K562 (cell line): ENCODE data around the gene RABGAP1. TPM values are rescaled to one million over a fixed set of nuclear protein-coding genes. Genes with fewer than 3 reads are reported as not detected.

ENCODE experiments used
- ATAC-seq: fragments of 200-7000 bp; cut with Tn5 transposase; 3 replicates; pipeline ENCODE4 v1.9.1; 2020; ENCODE audit warnings: moderate library complexity
- BruUV-seq: library from RNA; stranded (reverse); fragments of 400-500 nt; replicated peaks from 2 replicates; lab custom pipeline; 2021; lab: Mats Ljungman, UMichigan
- CTCF ChIA-PET: fragments of 300-600 bp; formaldehyde crosslinking; extraction: SDS; loops from one replicate; lab custom pipeline; 2021; ENCODE audit warnings: low intra/inter-chr PET ratio; lab: Yijun Ruan, JAX
- POLR2A ChIA-PET: fragments of 300-600, 350-650 bp; sonication (Branson Sonifier 250); formaldehyde crosslinking; extraction: SDS; loops from one replicate; lab custom pipeline; 2021; ENCODE audit warnings: antibody characterized with exemption, inconsistent platforms; lab: Yijun Ruan, JAX
- DNase-seq, 4 experiments: peaks; one replicate each; pipeline versions ENCODE4 v3.0.0 to v3.0.0-alpha.2; 2011 to 2018; ENCODE audit warnings: low spot score in 3 of 4, mixed read lengths in 3 of 4; ENCODE audit errors: extremely low read depth in 1 of 4
- FAIRE-seq: peaks from 2 replicates; lab custom pipeline; 2011; peaks lifted over from hg19 to GRCh38; lab: Jason Lieb, UNC
- H2AFZ ChIP-seq: 2 replicates; pipeline ENCODE4 v1.6.0; 2011; ENCODE audit warnings: low read depth, low read length, control low read depth, inconsistent platforms
- H3K27ac ChIP-seq: fragments of 200-600 bp; 3 replicates; pipeline ENCODE4 v1.8.0; 2011; ENCODE audit warnings: low read depth, mild to moderate bottlenecking, control low read depth, inconsistent platforms, low read length, moderate library complexity, mixed read lengths; ENCODE audit errors: extremely low read depth
- H3K27me3 ChIP-seq, 2 experiments: fragments of 300-600 bp in 1 of 2; 2 replicates in 1 of 2; 3 replicates in 1 of 2; pipeline versions ENCODE4 v1.6.0 to v1.8.0; 2011; ENCODE audit warnings: inconsistent platforms in 2 of 2, low read length in 2 of 2, mild to moderate bottlenecking in 1 of 2, mixed read lengths in 1 of 2, moderate library complexity in 1 of 2; ENCODE audit not compliant: control insufficient read depth in 2 of 2, insufficient read depth in 2 of 2
- H3K36me3 ChIP-seq: fragments of 300-600 bp; 3 replicates; pipeline ENCODE4 v1.8.0; 2011; ENCODE audit warnings: mild to moderate bottlenecking, low read length, inconsistent platforms; ENCODE audit not compliant: control insufficient read depth, insufficient read depth
- H3K4me1 ChIP-seq, 2 experiments: fragments of 200-600 bp in 1 of 2; replicated peaks in 1 of 2; 2 replicates in 1 of 2; 3 replicates in 1 of 2; pipeline versions ENCODE4 v1.5.1 to v1.8.0; 2011; ENCODE audit warnings: inconsistent platforms in 2 of 2, low read length in 2 of 2, mild to moderate bottlenecking in 1 of 2, mixed read lengths in 1 of 2, moderate library complexity in 1 of 2; ENCODE audit not compliant: control insufficient read depth in 2 of 2, insufficient read depth in 2 of 2
- H3K4me2 ChIP-seq: 2 replicates; pipeline ENCODE4 v1.6.1; 2011; ENCODE audit warnings: low read length, control low read depth, inconsistent platforms, mixed read lengths; ENCODE audit not compliant: insufficient read depth
- H3K4me3 ChIP-seq: fragments of 200-600 bp; sonication (generic), shearing (Covaris generic); 2 replicates; pipeline ENCODE4 v1.5.1; 2016; ENCODE audit warnings: control low read depth, inconsistent platforms
- H3K79me2 ChIP-seq: fragments of 200-600 bp; 3 replicates; pipeline ENCODE4 v1.8.0; 2011; ENCODE audit warnings: low read length, inconsistent platforms; ENCODE audit not compliant: control insufficient read depth, insufficient read depth
- H3K9ac ChIP-seq, 2 experiments: 2 replicates each; pipeline versions ENCODE4 v1.6.0 to v1.6.1; 2011; ENCODE audit warnings: low read depth in 2 of 2, low read length in 2 of 2, control low read depth in 1 of 2, inconsistent platforms in 1 of 2, mild to moderate bottlenecking in 1 of 2, mixed read lengths in 1 of 2; ENCODE audit not compliant: insufficient read depth in 1 of 2
- H3K9me1 ChIP-seq: one replicate; pipeline ENCODE4 v1.6.0; 2011; ENCODE audit warnings: inconsistent platforms, mild to moderate bottlenecking, low read length, moderate library complexity; ENCODE audit not compliant: control insufficient read depth, insufficient read depth
- H3K9me3 ChIP-seq: replicated peaks from 2 replicates; pipeline ENCODE4 v1.5.1; 2011; ENCODE audit warnings: low read depth, low read length, inconsistent platforms; ENCODE audit not compliant: control insufficient read depth, insufficient read depth
- H4K20me1 ChIP-seq: replicated peaks from 2 replicates; pipeline ENCODE4 v1.6.1; 2011; ENCODE audit warnings: low read length, inconsistent platforms, mixed read lengths; ENCODE audit not compliant: control insufficient read depth, insufficient read depth
- BRD4 ChIP-seq: fragments of 200-600 bp; sonication (generic); IDR thresholded peaks from 2 replicates; pipeline ENCODE4 v1.6.1; 2017; ENCODE audit warnings: inconsistent platforms
- GABPA ChIP-seq: fragments of 200-800 bp; sonication (Bioruptor generic); conservative IDR thresholded peaks from 2 replicates; pipeline ENCODE4 v1.6.1; 2016; ENCODE audit warnings: low read depth, missing genetic modification characterization, missing compliant biosample characterization
- ILF3 ChIP-seq: fragments of 450-650 bp; IDR thresholded peaks from 2 replicates; pipeline ENCODE4 v1.6.1; 2018; ENCODE audit warnings: antibody characterized with exemption, mild to moderate bottlenecking, moderate library complexity, borderline replicate concordance
- MAFK ChIP-seq: IDR thresholded peaks from 2 replicates; pipeline ENCODE4 v1.6.1; 2011; ENCODE audit warnings: low read length, improper control_type of control experiment
- NRF1 ChIP-seq, 2 experiments: fragments of 450-650 bp; IDR thresholded peaks in 1 of 2; conservative IDR thresholded peaks in 1 of 2; 2 replicates each; pipeline ENCODE4 v1.6.1; 2014; ENCODE audit warnings: mild to moderate bottlenecking in 2 of 2
- RBM39 ChIP-seq: fragments of 200-400 bp; formaldehyde crosslinking; optimal IDR thresholded peaks from 2 replicates; pipeline ENCODE3; 2018; ENCODE audit warnings: low read depth, low read length
- TCF3 ChIP-seq: sonication (generic); formaldehyde crosslinking; IDR thresholded peaks from 2 replicates; pipeline ENCODE4 v1.4.0; 2020; ENCODE audit warnings: mild to moderate bottlenecking, missing genetic modification reagents
- YBX1 ChIP-seq: fragments of 450-650 bp; IDR thresholded peaks from 2 replicates; pipeline ENCODE4 v1.7.1; 2016; ENCODE audit warnings: mild to moderate bottlenecking
- ZFP36 ChIP-seq: fragments of 150-350 bp; IDR thresholded peaks from 2 replicates; pipeline ENCODE4 v1.6.1; 2018; ENCODE audit warnings: low read length, low read depth; ENCODE audit not compliant: partially characterized antibody
- ZNF395 ChIP-seq: fragments of 200-800 bp; sonication (Bioruptor generic); IDR thresholded peaks from 2 replicates; pipeline ENCODE4 v1.6.1; 2017; ENCODE audit warnings: missing genetic modification characterization, missing compliant biosample characterization
- ZNF695 ChIP-seq: fragments of 450-650 bp; formaldehyde crosslinking; IDR thresholded peaks from 2 replicates; pipeline ENCODE4 v1.4.0; 2020; ENCODE audit warnings: mild to moderate bottlenecking, moderate library complexity
- in situ Hi-C: fragments of 300-500 bp; cut with MboI; formaldehyde crosslinking; loops from 4 replicates; pipeline ENCODE4 v1.15.0; 2018; ENCODE audit warnings: inconsistent platforms, mixed read lengths
- intact Hi-C: fragments of 100-400 bp; cut with micrococcal nuclease; formaldehyde crosslinking; loops from 2 replicates; pipeline ENCODE4 v1.14.2; 2022
- polyA plus RNA-seq, 8 experiments: library from polyadenylated mRNA; depleted of rRNA in 4 of 8; stranded (reverse) in 5 of 8; unstranded in 3 of 8; fragments of >200 nt; fragmentation: Nextera tagmentation in 2 of 8; fragmentation: Illumina TruSeq in 1 of 8; extraction: Ambion mirVana in 2 of 8; extraction: Trizol in 1 of 8; gene quantifications; 2 replicates each; pipeline versions ENCODE4 v1.2.1 to v1.2.3, GENCODE V29; 2011 to 2014; ENCODE audit warnings: inconsistent platforms in 1 of 8, missing spikeins in 1 of 8
- total RNA-seq, 7 experiments: library from RNA; depleted of rRNA in 6 of 7; stranded (reverse); fragments of >200 nt in 6 of 7; fragmentation: Illumina TruSeq in 2 of 7; extraction: Trizol in 2 of 7; gene quantifications; 2 replicates each; pipeline versions ENCODE4 v1.2.1 to v1.2.3, GENCODE V29; 2011 to 2021; ENCODE audit warnings: low replicate concordance in 1 of 7
- TF ChIP-seq, protein P1 (sequence below): fragments of 450-650 bp; formaldehyde crosslinking; IDR thresholded peaks from 2 replicates; pipeline ENCODE4 v1.4.0; 2022; ENCODE audit warnings: mild to moderate bottlenecking, moderate library complexity
- TF ChIP-seq, protein P2 (sequence below): fragments of 450-650 bp; IDR thresholded peaks from 2 replicates; pipeline ENCODE4 v1.6.1; 2017; ENCODE audit warnings: mild to moderate bottlenecking, moderate library complexity

The RABGAP1 gene
- total and polyA plus RNA-seq, 9 of the 15 experiments (the other 6 are each of a cell fraction or from before 2014, with no cell fraction given) = 1.5 to 22.7 (median 13.1) TPM

DNA sequence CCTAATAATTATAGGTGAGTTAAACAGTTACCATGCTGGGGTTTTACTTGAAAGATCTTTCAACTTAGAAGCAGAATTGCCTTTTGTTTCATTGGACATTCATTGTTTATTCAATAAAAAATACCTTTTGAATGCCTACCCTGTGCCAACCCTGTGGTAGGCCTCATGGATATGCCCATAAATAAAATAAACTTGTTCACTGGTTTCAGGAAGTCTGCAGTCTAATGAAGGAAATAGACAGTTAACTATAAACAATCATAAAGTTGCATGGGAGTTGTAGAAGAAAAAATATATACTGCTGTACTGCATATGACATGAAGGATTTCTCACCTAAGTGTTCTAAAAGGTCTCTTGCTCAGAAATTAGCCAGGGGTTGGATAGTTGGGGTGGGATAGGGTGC is 87.3 kb downstream of the RABGAP1 start:
- H2AFZ ChIP-seq = no peak overlapping the region
- in situ Hi-C loops = no loop called here
- DNase-seq (no peak), FAIRE-seq (no peak), ATAC-seq (no peak)
- no peaks in the 10 kb centered on the region for H3K9me1 ChIP-seq
- H3K4me3 ChIP-seq = no peak overlapping the region
- H4K20me1 ChIP-seq = no peaks in the 10 kb centered on the region
- ChIA-PET POLR2A (no interaction called here), CTCF (interaction anchor here (0.6 kb wide), 1 partner anchor 322 kb away, joined by 3 read pairs; no protein-coding TSS in a partner anchor)
- intact Hi-C loops = no loop called here
- no peaks in the 10 kb centered on the region for H3K79me2 ChIP-seq
- H3K27me3 ChIP-seq = no peaks in the 10 kb centered on the region
- TF ChIP-seq MAFK (no peak), ZNF395 (CRISPR knock-in tag) (no peak), RBM39 (no peak), ZFP36 (no peak), YBX1 (no peak), GABPA (tag) (no peak), NRF1 (conservative IDR thresholded peaks at IDR 0.05 in 1 of 2, IDR thresholded peaks at IDR 0.05 in 1 of 2) (no peak), ILF3 (no peak), TCF3 (no peak), ZNF695 (CRISPR knock-in tag) (no peak), BRD4 (no peak)
- TF ChIP-seq, protein P1, sequence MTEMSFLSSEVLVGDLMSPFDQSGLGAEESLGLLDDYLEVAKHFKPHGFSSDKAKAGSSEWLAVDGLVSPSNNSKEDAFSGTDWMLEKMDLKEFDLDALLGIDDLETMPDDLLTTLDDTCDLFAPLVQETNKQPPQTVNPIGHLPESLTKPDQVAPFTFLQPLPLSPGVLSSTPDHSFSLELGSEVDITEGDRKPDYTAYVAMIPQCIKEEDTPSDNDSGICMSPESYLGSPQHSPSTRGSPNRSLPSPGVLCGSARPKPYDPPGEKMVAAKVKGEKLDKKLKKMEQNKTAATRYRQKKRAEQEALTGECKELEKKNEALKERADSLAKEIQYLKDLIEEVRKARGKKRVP = no peak
- TF ChIP-seq, protein P2, sequence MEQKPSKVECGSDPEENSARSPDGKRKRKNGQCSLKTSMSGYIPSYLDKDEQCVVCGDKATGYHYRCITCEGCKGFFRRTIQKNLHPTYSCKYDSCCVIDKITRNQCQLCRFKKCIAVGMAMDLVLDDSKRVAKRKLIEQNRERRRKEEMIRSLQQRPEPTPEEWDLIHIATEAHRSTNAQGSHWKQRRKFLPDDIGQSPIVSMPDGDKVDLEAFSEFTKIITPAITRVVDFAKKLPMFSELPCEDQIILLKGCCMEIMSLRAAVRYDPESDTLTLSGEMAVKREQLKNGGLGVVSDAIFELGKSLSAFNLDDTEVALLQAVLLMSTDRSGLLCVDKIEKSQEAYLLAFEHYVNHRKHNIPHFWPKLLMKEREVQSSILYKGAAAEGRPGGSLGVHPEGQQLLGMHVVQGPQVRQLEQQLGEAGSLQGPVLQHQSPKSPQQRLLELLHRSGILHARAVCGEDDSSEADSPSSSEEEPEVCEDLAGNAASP = no peak
- no peak overlapping the region for H3K9ac ChIP-seq
- H3K4me2 ChIP-seq = no peak overlapping the region
- BruUV-seq = no TSS peak
- H3K9me3 ChIP-seq = no peaks in the 10 kb centered on the region
- no peaks in the 10 kb centered on the region for H3K4me1 ChIP-seq
- peaks cover 7% of the 10 kb centered on the region; the same call in 1 of the 3 replicates for H3K36me3 ChIP-seq
- no peak overlapping the region for H3K27ac ChIP-seq
